Loucy (cell line): ENCODE data around the gene RPL38.

Experiments used
- EZH2phosphoT487 ChIP-seq: fragments of 200-600 bp; IDR thresholded peaks from 2 replicates; pipeline ENCODE4 v1.6.1; 2018; ENCODE audit warnings: antibody characterized with exemption, mild to moderate bottlenecking, moderate library complexity, borderline replicate concordance
- TF ChIP-seq, protein P1 (sequence below): fragments of 200-600 bp; sonication (generic); conservative IDR thresholded peaks from 2 replicates; pipeline ENCODE4 v1.5.1; 2014; ENCODE audit warnings: mild to moderate bottlenecking, antibody characterized with exemption, low read length

DNA sequence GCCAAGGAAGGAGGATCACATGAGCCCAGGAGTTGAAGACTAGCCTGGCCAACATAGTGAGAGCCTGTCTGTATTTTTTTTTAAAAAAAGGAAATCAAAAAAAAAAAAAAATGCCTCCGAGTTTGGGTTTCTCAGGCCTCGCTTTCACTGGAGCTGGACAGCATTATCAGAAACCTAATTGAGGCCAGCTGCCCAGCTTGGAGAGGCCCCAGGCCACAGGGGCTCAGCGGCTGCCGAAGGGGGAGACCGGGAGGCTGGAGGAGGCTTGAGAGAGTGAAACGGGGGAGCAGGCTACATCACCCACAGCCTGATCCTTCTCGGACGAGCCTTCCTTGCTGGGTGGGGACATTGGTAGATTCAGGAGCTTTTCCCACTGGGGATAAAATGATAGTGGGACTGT, 15.0 kb downstream of the RPL38 start:
- TF ChIP-seq, protein P1, sequence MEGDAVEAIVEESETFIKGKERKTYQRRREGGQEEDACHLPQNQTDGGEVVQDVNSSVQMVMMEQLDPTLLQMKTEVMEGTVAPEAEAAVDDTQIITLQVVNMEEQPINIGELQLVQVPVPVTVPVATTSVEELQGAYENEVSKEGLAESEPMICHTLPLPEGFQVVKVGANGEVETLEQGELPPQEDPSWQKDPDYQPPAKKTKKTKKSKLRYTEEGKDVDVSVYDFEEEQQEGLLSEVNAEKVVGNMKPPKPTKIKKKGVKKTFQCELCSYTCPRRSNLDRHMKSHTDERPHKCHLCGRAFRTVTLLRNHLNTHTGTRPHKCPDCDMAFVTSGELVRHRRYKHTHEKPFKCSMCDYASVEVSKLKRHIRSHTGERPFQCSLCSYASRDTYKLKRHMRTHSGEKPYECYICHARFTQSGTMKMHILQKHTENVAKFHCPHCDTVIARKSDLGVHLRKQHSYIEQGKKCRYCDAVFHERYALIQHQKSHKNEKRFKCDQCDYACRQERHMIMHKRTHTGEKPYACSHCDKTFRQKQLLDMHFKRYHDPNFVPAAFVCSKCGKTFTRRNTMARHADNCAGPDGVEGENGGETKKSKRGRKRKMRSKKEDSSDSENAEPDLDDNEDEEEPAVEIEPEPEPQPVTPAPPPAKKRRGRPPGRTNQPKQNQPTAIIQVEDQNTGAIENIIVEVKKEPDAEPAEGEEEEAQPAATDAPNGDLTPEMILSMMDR = no peak
- no peak for TF ChIP-seq EZH2phosphoT487
